HG03378 (cell line): Measurements from ENCODE around the gene HMGCL.
"Not testable (repeated sequence)": the region's sequence is repeated elsewhere in the genome, so short reads cannot be mapped to it uniquely, and the experiment has no call there.

ENCODE experiments used
- ATAC-seq: cut with Tn5 transposase; IDR thresholded peaks from one replicate; pipeline ENCODE4 v1.9.1; 2021; ENCODE audit warnings: mild to moderate bottlenecking, moderate library complexity; ENCODE audit not compliant: unreplicated experiment

Gene HMGCL

DNA sequence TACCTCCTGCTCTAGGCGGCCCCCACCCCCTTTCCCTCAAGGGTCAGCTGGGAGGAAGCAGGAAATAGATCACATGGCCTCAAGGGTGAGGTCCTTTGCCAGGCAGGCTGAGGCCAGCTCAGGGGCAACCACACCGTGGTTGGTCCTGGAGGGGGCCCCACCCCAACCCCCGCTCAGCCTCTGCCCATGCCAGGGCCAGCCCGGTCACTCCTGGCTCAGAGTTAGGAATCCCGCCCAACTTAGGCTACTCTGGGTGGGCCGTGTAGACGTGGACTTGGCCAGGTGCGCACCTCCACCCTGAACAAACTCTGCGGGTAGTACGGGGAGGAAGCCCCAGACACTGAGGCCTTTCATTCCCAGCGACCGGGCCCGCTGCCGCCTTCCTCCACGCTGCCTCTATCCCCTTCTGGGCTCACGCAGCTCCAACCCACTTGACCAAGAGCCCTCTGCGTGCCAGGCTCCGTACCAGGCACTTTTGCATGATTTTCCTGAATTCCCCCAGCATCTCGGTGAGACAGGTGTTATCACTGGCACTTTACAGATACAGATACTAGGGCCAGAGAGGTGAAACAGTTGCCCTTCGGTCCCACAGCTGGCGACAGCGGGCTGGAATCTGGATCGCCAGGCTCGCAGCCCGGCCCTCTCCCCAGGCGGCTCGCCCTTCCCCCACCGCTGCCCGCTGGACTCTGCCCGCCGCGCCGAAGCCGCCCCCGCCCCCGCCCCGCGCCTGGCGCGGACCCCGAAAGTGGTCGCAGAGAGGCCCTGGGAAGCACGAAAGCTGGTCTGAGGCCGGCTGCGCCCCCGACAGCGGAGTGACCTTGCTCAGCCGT lies 25.4 kb downstream of the HMGCL start:
- no peak for ATAC-seq

DNA sequence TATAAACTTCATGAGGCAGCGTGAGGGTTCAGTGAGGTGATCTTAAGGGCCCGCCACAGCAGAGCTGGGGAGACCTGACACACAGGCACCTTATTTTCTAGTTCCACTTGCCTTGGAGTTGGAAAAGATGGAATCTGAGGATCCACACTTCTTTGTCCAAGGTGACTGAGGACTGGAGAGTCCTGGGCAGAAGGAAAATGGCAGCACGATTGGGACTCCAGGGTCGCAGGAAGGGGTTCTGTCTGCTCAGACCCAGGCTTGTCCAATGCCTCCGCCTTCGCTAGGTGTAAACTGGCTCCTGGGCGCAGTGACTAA lies 26.0 kb downstream of the HMGCL start:
- ATAC-seq: no peak

DNA sequence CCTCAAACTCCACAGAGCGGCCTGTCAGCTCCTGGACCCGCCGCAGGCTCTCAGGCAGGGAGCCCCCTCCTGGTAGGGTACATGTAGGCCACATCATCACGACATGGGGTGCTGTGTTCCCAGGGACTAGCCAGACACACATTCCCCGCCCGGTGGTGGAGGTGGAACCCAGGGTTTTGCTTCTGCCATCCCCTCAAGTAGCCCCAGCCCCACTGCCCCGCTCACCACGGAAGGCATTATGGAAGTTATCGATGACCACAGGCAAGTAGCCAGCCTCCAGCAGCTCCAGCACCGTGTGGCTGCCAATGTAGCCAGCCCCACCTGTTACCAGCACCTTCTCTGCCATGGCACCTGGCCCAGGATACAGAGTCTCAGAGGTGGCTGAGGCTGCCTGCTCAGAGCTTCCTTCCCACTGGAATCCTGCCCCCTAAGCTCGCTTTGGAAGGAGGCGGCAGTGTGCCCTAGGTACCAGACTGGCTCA lies 26.5 kb downstream of the HMGCL start:
- ATAC-seq: no peak

DNA sequence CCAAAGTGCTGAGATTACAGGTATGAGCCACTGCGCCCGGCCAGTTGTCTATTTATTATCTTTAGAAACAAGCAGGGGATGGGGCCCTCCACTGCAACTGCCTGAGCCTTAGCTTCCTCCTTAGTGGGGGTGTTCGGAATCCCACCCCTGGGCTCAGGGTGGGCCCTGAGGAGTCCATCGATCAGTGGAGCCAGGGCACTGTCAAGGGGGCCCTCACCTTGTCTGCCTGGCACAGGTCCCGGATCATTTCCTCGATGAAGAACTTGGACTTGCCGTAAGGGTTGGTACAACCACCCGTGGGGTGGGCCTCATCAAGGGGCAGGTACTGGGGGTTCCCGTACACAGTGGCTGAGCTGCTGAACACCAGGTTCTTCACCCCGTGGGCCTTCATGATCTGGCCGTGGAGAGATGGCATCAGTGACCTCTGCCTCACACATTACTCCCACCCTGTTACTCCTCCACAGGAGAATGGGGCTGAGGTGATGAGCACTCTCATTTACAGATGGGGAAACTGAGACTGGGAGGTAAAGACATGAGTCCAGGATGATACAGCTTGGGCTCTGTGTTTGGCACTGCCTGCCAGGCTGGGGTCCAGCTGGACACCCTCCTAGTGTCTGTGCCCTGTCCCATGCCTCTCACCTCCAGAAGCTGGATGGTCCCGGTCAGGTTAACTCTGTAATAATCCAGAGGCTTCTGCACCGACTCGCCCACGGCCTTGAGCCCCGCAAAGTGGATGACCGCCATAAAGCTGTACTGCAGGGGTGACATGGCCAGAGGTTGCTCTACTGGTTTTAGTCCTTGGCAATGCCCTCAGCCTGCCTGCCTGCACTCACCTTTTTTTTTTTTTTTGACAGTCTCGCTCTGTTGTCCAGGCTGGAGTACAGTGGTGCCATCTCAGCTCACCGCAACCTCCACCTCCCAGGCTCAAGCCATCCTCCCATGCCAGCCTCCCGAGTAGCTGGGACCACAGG lies 27.5 kb downstream of the HMGCL start:
- ATAC-seq: no peak

GRCh38 chr1:23796466-23797271 lies 28.6 kb downstream of the HMGCL start:
- ATAC-seq: no peak

DNA sequence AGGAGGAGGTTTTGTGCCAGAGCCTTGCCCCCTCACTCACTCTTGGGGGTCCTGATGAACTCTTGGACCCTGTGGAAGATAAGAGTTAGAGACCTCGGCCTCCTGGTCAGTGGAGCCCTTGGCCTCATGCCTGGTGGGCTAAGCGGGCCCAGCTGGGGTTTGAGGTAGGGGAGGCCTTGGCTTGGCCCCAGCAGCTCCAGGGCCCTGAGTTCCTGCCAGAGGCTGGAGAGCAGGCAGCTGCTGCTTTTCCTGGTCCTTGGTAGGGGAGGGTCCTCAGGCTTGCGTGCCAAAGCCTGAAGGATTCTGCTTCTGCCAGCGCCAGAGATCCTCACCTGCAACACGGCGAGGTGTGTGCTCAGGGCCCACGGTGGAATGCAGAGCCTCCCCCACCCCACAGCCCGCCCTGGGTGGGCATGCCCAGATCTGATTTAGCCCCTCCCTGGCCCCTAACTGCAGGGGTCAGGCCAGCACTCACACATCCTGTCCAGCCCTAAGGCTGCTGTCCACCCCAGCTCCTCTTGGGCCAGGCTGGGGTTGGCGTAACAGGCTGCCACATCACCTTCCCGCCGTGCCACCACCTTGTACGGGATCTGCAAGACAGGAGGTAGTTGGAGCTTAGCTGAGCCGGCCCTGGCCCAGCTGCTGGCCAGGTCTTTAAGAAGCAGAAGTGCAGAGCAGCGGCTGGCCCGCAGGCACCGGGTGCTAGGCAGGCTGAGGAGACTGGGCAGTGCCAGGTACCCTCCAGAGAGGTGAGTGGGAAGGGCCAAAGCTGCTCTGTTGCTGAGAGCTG lies 29.4 kb downstream of the HMGCL start:
- ATAC-seq: no peak

- ATAC-seq: not testable (repeated sequence)
Observed at GRCh38 chr1:23794732-23795182, 30.5 kb downstream of the HMGCL start.

- ATAC-seq: no peak
Observed at GRCh38 chr1:23793861-23794731, 31.1 kb downstream of the HMGCL start.

- ATAC-seq: no peak
Observed at GRCh38 chr1:23793018-23793781, 32.0 kb downstream of the HMGCL start.

GRCh38 chr1:23792151-23792945 lies 32.9 kb downstream of the HMGCL start:
- no peak for ATAC-seq

GRCh38 chr1:23791516-23792047 lies 33.6 kb downstream of the HMGCL start:
- no peak for ATAC-seq

DNA sequence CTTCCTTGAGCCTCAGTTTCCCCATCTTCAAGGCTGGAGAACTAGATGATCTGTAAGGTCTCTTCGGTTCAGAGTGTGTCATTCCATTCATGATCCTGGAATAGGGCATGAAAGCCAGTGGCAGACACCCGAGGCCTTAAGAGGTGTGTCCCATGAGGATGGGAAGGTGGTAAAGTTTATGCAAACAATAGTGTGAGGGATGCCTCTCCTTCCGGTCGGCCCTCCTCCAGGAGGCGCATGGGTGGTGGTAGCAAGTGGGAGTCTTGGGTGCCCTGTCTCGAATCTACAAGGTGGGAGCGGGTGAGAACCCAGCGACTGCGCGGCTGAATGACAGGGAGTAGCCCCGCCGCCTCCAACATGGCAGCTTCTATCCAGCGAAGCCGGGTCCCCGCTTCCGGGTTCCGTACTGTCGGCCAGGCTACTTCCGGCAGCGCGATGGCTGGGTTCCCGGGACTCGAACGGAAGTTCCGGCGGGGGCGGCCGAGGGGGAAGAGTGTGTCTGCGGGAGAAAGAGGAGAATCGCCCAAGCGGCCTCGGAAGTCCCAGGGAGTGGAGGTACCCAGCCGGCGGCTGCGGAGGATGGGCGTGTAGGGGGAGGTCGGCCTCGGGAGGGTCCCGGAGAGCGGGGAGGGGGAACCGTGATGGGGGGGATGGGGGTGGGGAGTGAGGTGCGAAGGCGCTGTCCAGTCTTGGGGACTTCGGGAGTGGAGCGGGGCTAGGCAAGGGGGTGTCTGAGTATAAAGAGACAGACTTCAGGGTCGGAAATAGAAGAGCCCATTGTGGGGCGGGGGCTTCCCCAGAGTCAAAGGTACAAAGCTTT lies 34.3 kb downstream of the HMGCL start, which contains the start of gene LYPLA2:
Gene LYPLA2 (plus strand): TSS at position 450 of the 820 bp plus-strand sequence. CDS start 1,538 bp downstream, outside the sequence.
- no peak for ATAC-seq

GRCh38 chr1:23788695-23789094 lies 36.5 kb downstream of the HMGCL start:
- no peak for ATAC-seq

DNA sequence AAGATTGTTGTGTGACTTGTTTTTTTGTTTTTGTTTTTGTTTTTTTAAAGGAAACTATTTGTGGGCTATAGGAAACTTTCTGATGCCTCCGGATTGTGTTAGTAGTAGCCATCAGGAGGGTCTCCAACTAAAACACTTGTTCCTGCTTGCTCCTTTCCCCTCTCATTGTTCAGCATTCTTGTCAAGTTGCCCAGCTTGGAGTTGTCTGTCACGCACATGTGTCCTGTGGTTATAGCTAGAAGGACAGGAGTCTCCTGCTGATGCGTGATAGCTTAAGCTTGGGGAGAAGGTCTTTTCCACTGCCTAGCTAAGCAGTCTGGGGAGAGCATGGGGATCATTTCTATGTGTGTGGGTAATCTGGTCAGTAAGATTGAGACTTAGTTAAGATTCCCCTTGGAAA lies 37.5 kb downstream of the HMGCL start:
- no peak for ATAC-seq

GRCh38 chr1:23784846-23785245 lies 40.4 kb downstream of the HMGCL start:
- no peak for ATAC-seq

GRCh38 chr1:23783141-23783540 lies 42.1 kb downstream of the HMGCL start:
- not testable (repeated sequence) for ATAC-seq
